GM12878 (cell line): ENCODE data around the gene U2AF2. TPM values are rescaled to one million over a fixed set of nuclear protein-coding genes. Genes with fewer than 3 reads are reported as not detected.

Experiments used
- ATAC-seq: fragments of 200-7000 bp; cut with Tn5 transposase; 3 replicates; pipeline ENCODE4 v1.9.1; 2020; ENCODE audit warnings: mild to moderate bottlenecking, moderate library complexity
- BruUV-seq: library from RNA; stranded (reverse); fragments of 400-500 nt; replicated peaks from 2 replicates; lab custom pipeline; 2021; lab: Mats Ljungman, UMichigan
- CTCF ChIA-PET: fragments of 300-600 bp; sonication (Branson Sonifier 250); formaldehyde crosslinking; extraction: SDS; loops from one replicate; lab custom pipeline; 2021; ENCODE audit warnings: inconsistent platforms; lab: Yijun Ruan, JAX
- POLR2A ChIA-PET: fragments of 350-600 bp; formaldehyde crosslinking; extraction: SDS; loops from one replicate; lab custom pipeline; 2021; ENCODE audit warnings: inconsistent platforms; lab: Charles Lee
- RAD21 ChIA-PET: fragments of 300-600 bp; sonication (Branson Sonifier 250); formaldehyde crosslinking; loops from one replicate; lab custom pipeline; 2023; ENCODE audit warnings: antibody characterized with exemption; ENCODE audit not compliant: unreplicated experiment; lab: Charles Lee
- SMC1A ChIA-PET: fragments of 300-600 bp; sonication (Branson Sonifier 250); formaldehyde crosslinking; loops from one replicate; lab custom pipeline; 2023; ENCODE audit not compliant: unreplicated experiment, uncharacterized antibody; lab: Charles Lee
- DNase-seq: peaks from one replicate; pipeline ENCODE4 v3.0.0-alpha.2; 2011; ENCODE audit warnings: low read depth, low spot score
- FAIRE-seq: peaks from 3 replicates; lab custom pipeline; 2011; peaks lifted over from hg19 to GRCh38; lab: Jason Lieb, UNC
- H2AFZ ChIP-seq: 2 replicates; pipeline ENCODE4 v1.6.0; 2011; ENCODE audit warnings: low read depth, low read length, control low read depth; ENCODE audit not compliant: control insufficient read depth
- H3K27ac ChIP-seq: 2 replicates; pipeline ENCODE4 v1.5.1; 2011; ENCODE audit warnings: control low read depth; ENCODE audit not compliant: control insufficient read depth, insufficient read depth
- H3K27me3 ChIP-seq, 2 experiments: replicated peaks in 1 of 2; 2 replicates each; pipeline versions ENCODE4 v1.6.0 to v1.6.1; 2011; ENCODE audit warnings: low read length in 1 of 2; ENCODE audit not compliant: control insufficient read depth in 2 of 2, insufficient read depth in 2 of 2
- H3K36me3 ChIP-seq, 2 experiments: 2 replicates each; pipeline ENCODE4 v1.5.1; 2011; ENCODE audit warnings: low read length in 1 of 2; ENCODE audit not compliant: control insufficient read depth in 2 of 2, insufficient read depth in 2 of 2
- H3K4me1 ChIP-seq: 2 replicates; pipeline ENCODE4 v1.6.1; 2011; ENCODE audit warnings: mild to moderate bottlenecking, low read length, moderate library complexity, mixed read lengths; ENCODE audit not compliant: control insufficient read depth, insufficient read depth
- H3K4me2 ChIP-seq: 2 replicates; pipeline ENCODE4 v1.6.0; 2011; ENCODE audit warnings: control low read depth; ENCODE audit not compliant: control insufficient read depth, insufficient read depth
- H3K4me3 ChIP-seq: fragments of 200-600 bp; sonication (generic); 2 replicates; pipeline ENCODE4 v1.5.1; 2016
- H3K79me2 ChIP-seq: 2 replicates; pipeline ENCODE4 v1.6.0; 2011; ENCODE audit warnings: low read length; ENCODE audit not compliant: control insufficient read depth, insufficient read depth
- H3K9ac ChIP-seq: 2 replicates; pipeline ENCODE4 v1.8.0; 2011; ENCODE audit warnings: low read length, control low read depth, mixed read lengths; ENCODE audit not compliant: control insufficient read depth, insufficient read depth
- H3K9me3 ChIP-seq: replicated peaks from 3 replicates; pipeline ENCODE4 v1.5.1; 2011; ENCODE audit warnings: mild to moderate bottlenecking, low read length; ENCODE audit not compliant: control insufficient read depth, insufficient read depth
- H4K20me1 ChIP-seq: 2 replicates; pipeline ENCODE4 v1.6.0; 2011; ENCODE audit not compliant: control insufficient read depth, insufficient read depth
- ASH2L ChIP-seq: fragments of 300-600, 200-600 bp; sonication (generic); IDR thresholded peaks from 2 replicates; pipeline ENCODE4 v1.6.1; 2017; ENCODE audit warnings: low read depth, mild to moderate bottlenecking, borderline replicate concordance
- BRCA1 ChIP-seq: IDR thresholded peaks from 2 replicates; pipeline ENCODE4 v1.6.1; 2011; ENCODE audit warnings: low read depth, low read length, improper control_type of control experiment
- HSF1 ChIP-seq: fragments of 150-350 bp; IDR thresholded peaks from 2 replicates; pipeline ENCODE4 v1.6.1; 2014; ENCODE audit warnings: mild to moderate bottlenecking, low read depth, low read length
- LARP7 ChIP-seq: fragments of 450-650 bp; IDR thresholded peaks from 2 replicates; pipeline ENCODE4 v1.6.1; 2017; ENCODE audit warnings: mild to moderate bottlenecking
- PKNOX1 ChIP-seq: fragments of 450-650 bp; IDR thresholded peaks from 2 replicates; pipeline ENCODE4 v1.6.1; 2016; ENCODE audit warnings: mild to moderate bottlenecking
- SMAD5 ChIP-seq: IDR thresholded peaks from 2 replicates; pipeline ENCODE4 v1.6.1; 2016; ENCODE audit warnings: antibody characterized with exemption, low read depth
- SRF ChIP-seq, 2 experiments: IDR thresholded peaks; 2 replicates each; pipeline ENCODE4 v1.6.1; 2011; ENCODE audit warnings: low read depth in 2 of 2, low read length in 2 of 2, mild to moderate bottlenecking in 1 of 2, moderate library complexity in 1 of 2
- SUZ12 ChIP-seq: fragments of 200-600 bp; sonication (generic); IDR thresholded peaks from one replicate; pipeline ENCODE4 v1.6.1; 2018; ENCODE audit warnings: antibody characterized with exemption, mild to moderate bottlenecking; ENCODE audit not compliant: unreplicated experiment
- TARDBP ChIP-seq: IDR thresholded peaks from 2 replicates; pipeline ENCODE4 v1.6.1; 2016; ENCODE audit warnings: borderline replicate concordance
- ZNF207 ChIP-seq: fragments of 450-650 bp; IDR thresholded peaks from 2 replicates; pipeline ENCODE4 v1.6.1; 2014; ENCODE audit warnings: antibody characterized with exemption, mild to moderate bottlenecking, borderline replicate concordance
- ZNF217 ChIP-seq: fragments of 450-650 bp; IDR thresholded peaks from 2 replicates; pipeline ENCODE4 v1.6.1; 2017; ENCODE audit warnings: antibody characterized with exemption, mild to moderate bottlenecking
- ZNF622 ChIP-seq: fragments of 450-650 bp; IDR thresholded peaks from 2 replicates; pipeline ENCODE4 v1.6.1; 2017; ENCODE audit warnings: mild to moderate bottlenecking, inconsistent platforms
- WGBS: methylation state at CpG from one replicate; pipeline ENCODE4 v1.1.6; 2016; ENCODE audit warnings: low lambda C conversion rate; ENCODE audit not compliant: insufficient replicate concordance, insufficient coverage; ENCODE audit errors: missing lambda C conversion rate; 5-methylcytosine and 5-hydroxymethylcytosine counted together
- in situ Hi-C: fragments of 300-500 bp; cut with MboI; formaldehyde crosslinking; loops from 9 replicates; pipeline ENCODE4 v1.14.3; 2018; ENCODE audit warnings: mixed read lengths
- intact Hi-C: fragments of 100-400 bp; cut with micrococcal nuclease; formaldehyde crosslinking; loops from one replicate; pipeline ENCODE4 v1.14.2; 2022; ENCODE audit not compliant: unreplicated experiment
- polyA plus RNA-seq, 11 experiments: library from polyadenylated mRNA; depleted of rRNA in 4 of 11; unstranded in 6 of 11; stranded (reverse) in 5 of 11; fragments of >200 nt; fragmentation: Nextera tagmentation in 4 of 11; fragmentation: Illumina TruSeq in 1 of 11; extraction: Ambion mirVana in 4 of 11; extraction: Trizol in 1 of 11; gene quantifications; 1 replicate in 1 of 11; 2 replicates in 10 of 11; pipeline versions ENCODE4 v1.2.1 to v1.2.3, GENCODE V29; 2011 to 2016; ENCODE audit warnings: inconsistent platforms in 2 of 11, missing spikeins in 2 of 11, low read depth in 1 of 11
- total RNA-seq, 4 experiments: library from RNA; depleted of rRNA in 3 of 4; stranded (reverse); fragments of >200 nt in 3 of 4; fragmentation: Illumina TruSeq in 1 of 4; extraction: Trizol in 1 of 4; gene quantifications; 2 replicates each; pipeline versions ENCODE4 v1.2.1 to v1.2.3, GENCODE V29; 2013 to 2021
- TF ChIP-seq, protein P1 (sequence below): IDR thresholded peaks from 2 replicates; pipeline ENCODE4 v1.6.1; 2012; ENCODE audit warnings: low read depth, low read length, improper control_type of control experiment
- TF ChIP-seq, protein P2 (sequence below): fragments of 450-650 bp; formaldehyde crosslinking; IDR thresholded peaks from 2 replicates; pipeline ENCODE4 v1.4.0; 2022; ENCODE audit warnings: mild to moderate bottlenecking, moderate library complexity
- TF ChIP-seq, protein P3 (sequence below): fragments of 450-650 bp; formaldehyde crosslinking; IDR thresholded peaks from 2 replicates; pipeline ENCODE4 v1.4.0; 2020; ENCODE audit warnings: mild to moderate bottlenecking, moderate library complexity

Gene U2AF2
- total and polyA plus RNA-seq, 10 of the 15 experiments (the other 5 are each of a cell fraction or from before 2014, with no cell fraction given), result 3.0 to 338 (median 130) TPM

GRCh38 chr19:55661826-55662225, 7.0 kb downstream of the U2AF2 start:
- Histone ChIP-seq H3K36me3 (peaks cover 38 to 63% of the 10 kb centered on the region in 2 experiments), H3K4me1 (peaks cover 12% of the 10 kb centered on the region), H3K27me3 (no peaks in the 10 kb centered on the region), H3K79me2 (peaks cover 52% of the 10 kb centered on the region), H3K9ac (no peak overlapping the region), H3K9me3 (no peaks in the 10 kb centered on the region), H3K27ac (no peak overlapping the region), H4K20me1 (peaks cover 24% of the 10 kb centered on the region), H3K4me2 (no peak overlapping the region), H2AFZ (no peak overlapping the region), H3K4me3 (no peak overlapping the region)
- ChIA-PET CTCF (no interaction called here), SMC1A (no interaction called here), RAD21 (no interaction called here), POLR2A (no interaction called here)
- 69% methylated on average over 3 of the region's 7 CpGs for WGBS
- intact Hi-C loops, result no loop called here
- TF ChIP-seq, protein P1, sequence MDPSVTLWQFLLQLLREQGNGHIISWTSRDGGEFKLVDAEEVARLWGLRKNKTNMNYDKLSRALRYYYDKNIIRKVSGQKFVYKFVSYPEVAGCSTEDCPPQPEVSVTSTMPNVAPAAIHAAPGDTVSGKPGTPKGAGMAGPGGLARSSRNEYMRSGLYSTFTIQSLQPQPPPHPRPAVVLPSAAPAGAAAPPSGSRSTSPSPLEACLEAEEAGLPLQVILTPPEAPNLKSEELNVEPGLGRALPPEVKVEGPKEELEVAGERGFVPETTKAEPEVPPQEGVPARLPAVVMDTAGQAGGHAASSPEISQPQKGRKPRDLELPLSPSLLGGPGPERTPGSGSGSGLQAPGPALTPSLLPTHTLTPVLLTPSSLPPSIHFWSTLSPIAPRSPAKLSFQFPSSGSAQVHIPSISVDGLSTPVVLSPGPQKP, result no peak
- TF ChIP-seq ZNF207 (no peak), LARP7 (no peak), SRF (IDR thresholded peaks at IDR 0.05; ENCODE audit: low read depth in 2 of 2, low read length in 2 of 2) (no peak), PKNOX1 (no peak), TARDBP (no peak), ZNF622 (no peak), ZNF217 (no peak), ASH2L (no peak), HSF1 (no peak), SUZ12 (no peak), SMAD5 (no peak), BRCA1 (no peak)
- TF ChIP-seq, protein P2, sequence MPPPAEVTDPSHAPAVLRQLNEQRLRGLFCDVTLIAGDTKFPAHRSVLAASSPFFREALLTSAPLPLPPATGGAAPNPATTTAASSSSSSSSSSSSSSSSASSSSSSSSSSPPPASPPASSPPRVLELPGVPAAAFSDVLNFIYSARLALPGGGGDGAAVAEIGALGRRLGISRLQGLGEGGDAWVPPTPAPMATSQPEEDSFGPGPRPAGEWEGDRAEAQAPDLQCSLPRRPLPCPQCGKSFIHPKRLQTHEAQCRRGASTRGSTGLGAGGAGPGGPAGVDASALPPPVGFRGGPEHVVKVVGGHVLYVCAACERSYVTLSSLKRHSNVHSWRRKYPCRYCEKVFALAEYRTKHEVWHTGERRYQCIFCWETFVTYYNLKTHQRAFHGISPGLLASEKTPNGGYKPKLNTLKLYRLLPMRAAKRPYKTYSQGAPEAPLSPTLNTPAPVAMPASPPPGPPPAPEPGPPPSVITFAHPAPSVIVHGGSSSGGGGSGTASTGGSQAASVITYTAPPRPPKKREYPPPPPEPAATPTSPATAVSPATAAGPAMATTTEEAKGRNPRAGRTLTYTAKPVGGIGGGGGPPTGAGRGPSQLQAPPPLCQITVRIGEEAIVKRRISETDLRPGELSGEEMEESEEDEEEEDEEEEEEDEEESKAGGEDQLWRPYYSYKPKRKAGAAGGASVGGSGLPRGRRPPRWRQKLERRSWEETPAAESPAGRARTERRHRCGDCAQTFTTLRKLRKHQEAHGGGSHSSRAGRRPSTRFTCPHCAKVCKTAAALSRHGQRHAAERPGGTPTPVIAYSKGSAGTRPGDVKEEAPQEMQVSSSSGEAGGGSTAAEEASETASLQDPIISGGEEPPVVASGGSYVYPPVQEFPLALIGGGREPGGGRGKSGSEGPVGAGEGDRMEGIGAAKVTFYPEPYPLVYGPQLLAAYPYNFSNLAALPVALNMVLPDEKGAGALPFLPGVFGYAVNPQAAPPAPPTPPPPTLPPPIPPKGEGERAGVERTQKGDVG (CRISPR knock-in tag), result no peak
- TF ChIP-seq, protein P3, sequence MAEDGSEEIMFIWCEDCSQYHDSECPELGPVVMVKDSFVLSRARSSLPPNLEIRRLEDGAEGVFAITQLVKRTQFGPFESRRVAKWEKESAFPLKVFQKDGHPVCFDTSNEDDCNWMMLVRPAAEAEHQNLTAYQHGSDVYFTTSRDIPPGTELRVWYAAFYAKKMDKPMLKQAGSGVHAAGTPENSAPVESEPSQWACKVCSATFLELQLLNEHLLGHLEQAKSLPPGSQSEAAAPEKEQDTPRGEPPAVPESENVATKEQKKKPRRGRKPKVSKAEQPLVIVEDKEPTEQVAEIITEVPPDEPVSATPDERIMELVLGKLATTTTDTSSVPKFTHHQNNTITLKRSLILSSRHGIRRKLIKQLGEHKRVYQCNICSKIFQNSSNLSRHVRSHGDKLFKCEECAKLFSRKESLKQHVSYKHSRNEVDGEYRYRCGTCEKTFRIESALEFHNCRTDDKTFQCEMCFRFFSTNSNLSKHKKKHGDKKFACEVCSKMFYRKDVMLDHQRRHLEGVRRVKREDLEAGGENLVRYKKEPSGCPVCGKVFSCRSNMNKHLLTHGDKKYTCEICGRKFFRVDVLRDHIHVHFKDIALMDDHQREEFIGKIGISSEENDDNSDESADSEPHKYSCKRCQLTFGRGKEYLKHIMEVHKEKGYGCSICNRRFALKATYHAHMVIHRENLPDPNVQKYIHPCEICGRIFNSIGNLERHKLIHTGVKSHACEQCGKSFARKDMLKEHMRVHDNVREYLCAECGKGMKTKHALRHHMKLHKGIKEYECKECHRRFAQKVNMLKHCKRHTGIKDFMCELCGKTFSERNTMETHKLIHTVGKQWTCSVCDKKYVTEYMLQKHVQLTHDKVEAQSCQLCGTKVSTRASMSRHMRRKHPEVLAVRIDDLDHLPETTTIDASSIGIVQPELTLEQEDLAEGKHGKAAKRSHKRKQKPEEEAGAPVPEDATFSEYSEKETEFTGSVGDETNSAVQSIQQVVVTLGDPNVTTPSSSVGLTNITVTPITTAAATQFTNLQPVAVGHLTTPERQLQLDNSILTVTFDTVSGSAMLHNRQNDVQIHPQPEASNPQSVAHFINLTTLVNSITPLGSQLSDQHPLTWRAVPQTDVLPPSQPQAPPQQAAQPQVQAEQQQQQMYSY (CRISPR knock-in tag), result no peak
- FAIRE-seq (no peak), DNase-seq (no peak), ATAC-seq (no peak)
- BruUV-seq, result no TSS peak
- in situ Hi-C loops, result loop anchor here (25.0 kb wide), 1 partner anchor 1525 kb away; the partner anchor contains the start of gene CNOT3
